Erythroblast (primary cell): ENCODE results near the gene MARK2.

Experiments used
- GATA1 ChIP-seq: IDR thresholded peaks from 2 replicates; pipeline ENCODE4 v1.6.1; 2011; ENCODE audit warnings: low read depth, mild to moderate bottlenecking, control low read depth, low read length, moderate library complexity
- POLR2A ChIP-seq: IDR thresholded peaks from 2 replicates; pipeline ENCODE4 v1.6.1; 2011; ENCODE audit warnings: mild to moderate bottlenecking, low read length

- TF ChIP-seq POLR2A: no peak
- TF ChIP-seq GATA1: no peak
These were observed 22.2 kb upstream of the MARK2 start for GRCh38 chr11:63816732-63817131.
